SK-MEL-5 (cell line): ENCODE data around the gene IL17REL. TPM values are rescaled to one million over a fixed set of nuclear protein-coding genes. Genes with fewer than 3 reads are reported as not detected.

Experiments
- DNase-seq: peaks from one replicate; pipeline ENCODE4 v3.0.0-alpha.2; 2016; ENCODE audit warnings: low read depth, low spot score
- in situ Hi-C: cut with HindIII; loops from 2 replicates; pipeline ENCODE4 v1.10.0; 2016; ENCODE audit warnings: low sequenced_read_pairs, high pct_unique_total_duplicates, low pct_unique_long_range_greater_than_20kb
- total RNA-seq: library from RNA; depleted of rRNA; stranded (reverse); fragments of >200 nt; shearing (Covaris generic); gene quantifications from 2 replicates; pipeline ENCODE4 v1.2.3, GENCODE V29; 2014

The IL17REL gene
- total RNA-seq, 1 experiment from 2014 or later = not detected

- in situ Hi-C loops = no loop called here
These were observed 19.7 kb upstream of the IL17REL start for GRCh38 chr22:50032109-50032871.

DNA sequence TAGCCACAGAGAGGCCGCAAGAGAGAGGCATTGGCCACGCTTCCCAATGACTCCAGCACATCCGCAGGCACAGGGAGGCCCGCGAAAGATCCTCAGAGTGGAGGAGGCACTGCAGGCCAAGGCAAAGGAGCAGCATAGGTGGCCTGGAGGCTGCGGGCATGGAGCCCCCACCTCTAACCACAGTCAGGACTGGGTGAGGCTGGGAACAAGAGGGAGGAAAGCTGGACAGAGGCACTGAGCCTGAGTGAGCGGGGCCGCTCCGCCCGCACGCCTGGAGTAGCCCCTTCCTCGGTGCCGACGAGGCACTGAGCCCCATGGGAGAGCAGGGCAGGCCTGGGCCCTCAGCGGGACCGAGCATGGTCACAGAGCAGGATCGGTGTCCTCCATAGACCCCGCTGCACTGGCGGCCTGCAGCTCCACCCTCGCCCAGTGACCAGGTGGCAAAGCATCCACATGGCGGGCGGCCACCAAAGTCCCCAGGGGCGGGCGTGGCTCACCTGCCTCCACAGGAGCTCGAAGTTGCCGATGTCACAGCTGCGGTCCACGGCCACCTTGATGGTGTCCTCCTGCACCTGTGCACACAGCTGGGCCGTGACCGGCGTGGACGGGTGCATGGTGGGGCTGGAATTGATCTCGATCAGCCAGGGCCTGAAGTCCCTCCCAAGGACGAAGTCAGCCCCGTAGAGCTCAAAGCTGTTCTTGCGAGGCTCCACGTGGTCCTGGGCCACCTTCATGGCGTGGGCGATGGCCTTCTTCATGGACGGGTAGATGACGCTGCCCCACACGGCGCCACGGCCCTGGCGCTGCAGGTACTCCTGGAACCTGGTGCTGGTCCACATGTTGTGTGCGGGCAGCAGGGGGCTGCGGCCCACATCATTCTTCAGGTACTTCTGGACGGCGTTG, 18.9 kb upstream of the IL17REL start:
- no peak for DNase-seq
- in situ Hi-C loops = no loop called here

More at GRCh38 chr22:50032109-50032871, 19.7 kb upstream of the IL17REL start:
- no peak for DNase-seq

DNA sequence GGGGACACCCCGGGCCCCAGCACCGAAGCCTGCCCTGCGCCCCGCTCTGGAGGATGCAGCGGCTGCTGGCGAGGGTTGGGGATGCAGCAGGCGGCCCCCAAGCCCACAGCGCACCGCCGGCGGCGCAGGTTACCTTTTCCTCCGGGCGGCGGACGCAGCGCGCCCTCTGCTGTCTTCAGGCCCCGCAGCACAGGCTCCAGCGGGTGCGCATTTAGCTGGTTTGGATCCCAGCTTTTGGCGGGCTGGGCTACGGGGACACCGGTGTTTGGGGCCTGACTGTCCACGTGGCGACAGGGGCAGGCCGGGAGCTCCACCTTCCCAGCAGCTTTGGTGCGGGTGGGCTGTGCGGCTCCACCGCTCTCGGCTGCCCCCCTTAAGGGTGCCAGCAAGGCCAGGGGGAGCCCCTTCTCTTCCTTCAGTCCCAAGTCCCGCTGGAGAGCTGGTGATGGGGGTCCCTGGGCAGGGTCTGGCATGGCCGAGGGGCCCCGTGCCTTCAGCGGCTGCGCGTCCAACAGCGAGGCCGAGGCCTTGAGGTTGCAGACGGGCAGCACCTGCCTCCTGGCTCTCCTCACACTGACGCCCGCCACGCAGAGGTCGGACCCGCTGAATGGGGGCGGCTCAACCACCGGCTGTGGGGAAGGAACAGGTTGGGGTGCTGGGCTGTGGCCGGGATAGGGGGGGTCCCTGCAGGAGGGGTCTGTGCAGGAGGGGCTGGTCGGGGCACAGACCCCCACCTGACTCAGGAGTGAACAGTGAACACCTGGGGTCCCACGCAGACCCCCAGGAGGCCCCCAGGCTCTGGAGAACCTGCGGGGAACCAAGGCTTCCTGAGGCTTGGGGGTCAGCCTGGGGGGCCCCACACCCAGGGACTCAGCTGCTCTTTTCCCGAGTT, 18.0 kb upstream of the IL17REL start:
- in situ Hi-C loops = no loop called here
- peak; percentile 73 for DNase-seq

GRCh38 chr22:50027639-50028537, 15.3 kb upstream of the IL17REL start:
- DNase-seq = peak; percentile 81
- in situ Hi-C loops = no loop called here

DNA sequence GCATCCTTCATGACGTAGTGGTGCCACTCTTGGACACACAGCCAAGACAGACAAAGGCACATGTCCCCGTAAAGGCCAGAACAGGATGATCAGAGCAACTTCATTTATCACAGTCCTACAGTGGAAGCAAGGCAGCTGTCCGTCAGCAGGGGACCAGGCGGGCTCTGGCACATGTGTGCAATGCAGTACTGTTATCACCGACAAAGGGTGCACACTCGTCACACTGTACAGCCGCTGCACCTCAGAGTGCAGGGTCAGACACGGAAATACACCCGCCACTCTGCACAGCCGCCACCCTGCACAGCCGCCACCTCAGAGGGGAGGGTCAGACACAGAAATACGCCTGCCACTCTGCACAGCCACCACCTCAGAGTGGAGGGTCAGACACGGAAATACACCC, 13.4 kb upstream of the IL17REL start:
- in situ Hi-C loops = no loop called here

DNA sequence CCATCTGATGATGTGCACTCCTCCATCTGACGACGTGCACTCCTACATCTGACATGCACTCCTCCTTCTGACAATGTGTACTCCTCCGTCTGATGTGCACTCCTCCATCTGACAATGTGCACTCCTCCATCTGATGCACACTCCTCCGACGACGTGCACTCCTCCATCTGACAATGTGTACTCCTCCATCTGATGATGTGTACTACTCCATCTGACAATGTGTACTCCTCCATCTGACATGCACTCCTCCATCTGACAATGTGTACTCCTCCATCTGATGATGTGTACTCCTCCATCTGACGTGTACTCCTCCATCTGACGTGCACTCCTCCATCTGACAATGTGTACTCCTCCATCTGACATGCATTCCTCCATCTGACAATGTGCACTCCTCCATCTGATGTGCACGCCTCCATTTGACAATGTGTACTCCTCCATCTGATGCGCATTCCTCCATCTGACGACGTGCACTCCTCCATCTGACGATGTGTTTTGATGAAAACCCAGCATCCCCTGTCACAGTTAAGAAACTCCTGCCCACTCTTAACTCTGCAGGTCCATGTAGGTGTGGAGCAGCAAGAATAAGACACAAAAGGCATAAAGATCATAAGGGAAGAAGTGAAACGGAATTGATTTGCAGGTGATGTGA, 9.7 kb upstream of the IL17REL start:
- in situ Hi-C loops = no loop called here
- no peak for DNase-seq

More for the DNA sequence above, 13.4 kb upstream of the IL17REL start:
- DNase-seq = no peak

DNA sequence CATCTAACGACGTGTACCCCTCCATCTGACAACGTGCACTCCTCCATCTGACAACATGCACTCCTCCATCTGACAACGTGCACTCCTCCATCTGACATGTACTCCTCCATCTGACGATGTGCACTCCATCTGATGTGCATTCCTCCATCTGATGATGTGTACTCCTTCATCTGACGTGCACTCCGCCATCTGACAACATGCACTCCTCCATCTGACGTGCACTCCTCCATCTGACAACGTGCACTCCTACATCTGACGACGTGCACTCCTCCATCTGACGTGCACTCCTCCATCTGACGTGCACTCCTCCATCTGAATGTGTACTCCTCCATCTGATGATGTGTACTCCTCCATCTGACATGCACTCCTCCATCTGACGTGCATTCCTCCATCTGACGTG, 8.0 kb upstream of the IL17REL start:
- no peak for DNase-seq

GRCh38 chr22:50019316-50019715, 6.8 kb upstream of the IL17REL start:
- DNase-seq = no peak
- in situ Hi-C loops = no loop called here

More for the DNA sequence above, 8.0 kb upstream of the IL17REL start:
- in situ Hi-C loops = no loop called here

DNA sequence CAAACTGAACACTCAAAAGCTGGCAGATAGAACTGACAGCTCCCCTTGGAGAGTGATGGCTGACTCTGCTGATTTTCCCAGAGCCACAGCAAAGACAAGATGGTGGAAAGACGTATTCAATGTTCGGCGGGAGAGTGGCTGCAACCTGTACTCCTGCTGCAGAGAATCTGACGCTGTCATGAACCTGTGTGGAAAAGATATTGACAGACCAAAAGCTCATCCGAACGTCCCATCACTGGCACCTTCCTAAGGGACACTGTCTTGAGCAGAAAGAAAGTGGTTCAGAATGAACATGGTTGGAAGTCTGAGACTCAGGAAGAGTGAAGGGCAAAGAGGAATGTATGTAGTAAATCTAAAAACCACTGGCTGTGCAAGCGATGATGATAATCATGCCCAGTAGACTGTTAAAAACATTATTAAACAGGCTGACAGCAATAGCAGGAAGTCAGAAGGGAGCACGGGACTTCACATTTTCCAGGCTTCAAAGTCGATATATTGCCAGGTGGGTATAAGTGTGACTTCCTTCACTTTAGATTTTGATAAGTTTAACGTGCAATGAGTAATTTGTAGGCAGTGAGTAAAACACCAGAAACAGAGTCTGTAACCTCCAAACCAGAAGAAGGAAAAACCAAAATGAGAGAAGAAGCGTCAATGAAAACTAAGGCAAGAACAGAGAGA, 6.2 kb upstream of the IL17REL start:
- DNase-seq = no peak
- in situ Hi-C loops = no loop called here

- in situ Hi-C loops = no loop called here
- no peak for DNase-seq
These were observed 5.2 kb upstream of the IL17REL start for GRCh38 chr22:50017701-50018224.

- DNase-seq = no peak
- in situ Hi-C loops = no loop called here
These were observed 4.6 kb upstream of the IL17REL start for GRCh38 chr22:50016988-50017700.

- DNase-seq = no peak
- in situ Hi-C loops = no loop called here
These were observed 3.9 kb upstream of the IL17REL start for GRCh38 chr22:50016308-50016987.

DNA sequence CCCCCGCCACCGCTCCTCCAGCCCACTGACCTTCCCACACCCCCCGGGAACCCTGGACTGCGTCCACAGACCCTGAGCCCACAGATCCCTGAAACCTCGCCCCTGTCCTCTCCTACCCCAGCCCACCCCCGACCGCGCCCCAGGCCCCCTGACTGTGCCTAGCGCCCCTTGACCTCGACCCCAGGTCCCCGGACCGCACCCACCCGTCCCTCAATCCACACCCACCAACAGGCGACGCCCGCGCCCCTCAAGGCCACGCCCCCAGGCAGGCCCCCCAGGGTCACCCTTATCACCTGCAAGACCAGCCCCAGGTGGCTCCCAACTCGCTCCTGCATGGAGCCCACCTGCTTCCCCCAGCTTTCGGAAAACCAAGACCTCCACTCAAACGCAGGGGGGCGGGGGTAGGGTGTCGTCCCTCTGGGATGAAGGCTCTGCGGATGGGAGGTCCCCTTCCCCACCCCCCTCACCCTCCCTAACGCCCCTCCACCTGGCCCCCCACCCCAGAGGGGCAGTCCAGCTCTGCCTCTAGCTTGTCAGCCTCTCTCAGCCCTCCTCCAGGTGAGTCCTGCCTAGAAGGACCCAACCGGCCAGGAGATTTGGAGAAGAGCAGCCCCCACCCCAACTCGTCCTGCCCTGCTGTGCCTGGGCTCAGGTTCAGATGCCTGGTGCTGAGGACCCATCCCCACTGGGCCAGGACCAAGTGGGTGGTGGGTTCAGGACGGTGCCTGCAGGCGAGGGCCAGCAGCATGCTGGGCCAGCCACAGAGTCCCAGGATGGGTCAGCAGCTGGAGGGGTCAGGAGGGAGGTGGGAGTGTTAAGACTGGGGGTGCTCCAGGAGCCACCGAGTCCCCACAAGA, 3.1 kb upstream of the IL17REL start:
- in situ Hi-C loops = no loop called here
- no peak for DNase-seq
